Measurements from ENCODE around the gene LRCH1. TPM values are rescaled to one million over a fixed set of nuclear protein-coding genes. Genes with fewer than 3 reads are reported as not detected.

The LRCH1 gene
- total RNA-seq, 1 donor from 2014 or later: 2.9 TPM

DNA sequence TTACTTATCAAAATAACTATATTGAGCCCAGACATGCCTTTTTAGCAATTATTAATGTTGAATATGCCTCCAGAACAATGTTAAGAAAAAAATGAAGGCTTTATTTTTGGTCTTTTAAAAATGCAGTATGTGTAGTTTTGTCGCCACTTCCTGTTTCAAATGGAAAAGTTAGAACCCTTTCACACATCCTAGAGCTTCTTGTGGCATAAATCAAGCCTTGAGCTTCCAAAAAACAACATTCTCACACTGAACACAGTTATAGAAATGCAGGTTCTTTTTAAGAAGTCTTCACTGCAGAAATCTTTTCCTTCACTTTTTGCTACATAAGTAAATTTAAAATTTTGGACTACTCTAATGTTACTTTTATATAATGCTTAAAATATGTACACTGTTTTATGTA lies 135.3 kb downstream of the LRCH1 start:
- H3K36me3 ChIP-seq: no peaks in the 10 kb centered on the region
- no peak overlapping the region for H3K9ac ChIP-seq
- H3K27me3 Mint-ChIP-seq (ENCODE audit: insufficient read depth, low read depth): no peaks in the 10 kb centered on the region
- H3K9me3 ChIP-seq (ENCODE audit: low read depth): no peaks in the 10 kb centered on the region
- H3K4me2 ChIP-seq: no peak overlapping the region
- peaks cover 12% of the 10 kb centered on the region for H3K36me3 Mint-ChIP-seq
- H3F3A ChIP-seq (ENCODE audit: low read depth): peaks cover 14% of the 10 kb centered on the region
- H3K9me3 Mint-ChIP-seq: no peaks in the 10 kb centered on the region
- peaks cover 53% of the 10 kb centered on the region for H3K4me1 ChIP-seq
- H3K4me1 Mint-ChIP-seq: peaks cover 54% of the 10 kb centered on the region
- H3K27me3 ChIP-seq: no peaks in the 10 kb centered on the region
- H3K27ac Mint-ChIP-seq: no peak overlapping the region
- TF ChIP-seq EZH2 (IDR thresholded peaks at IDR 0.05): no peak
- TF ChIP-seq EZH2phosphoT487 (IDR thresholded peaks at IDR 0.05): no peak
- TF ChIP-seq, protein P1, sequence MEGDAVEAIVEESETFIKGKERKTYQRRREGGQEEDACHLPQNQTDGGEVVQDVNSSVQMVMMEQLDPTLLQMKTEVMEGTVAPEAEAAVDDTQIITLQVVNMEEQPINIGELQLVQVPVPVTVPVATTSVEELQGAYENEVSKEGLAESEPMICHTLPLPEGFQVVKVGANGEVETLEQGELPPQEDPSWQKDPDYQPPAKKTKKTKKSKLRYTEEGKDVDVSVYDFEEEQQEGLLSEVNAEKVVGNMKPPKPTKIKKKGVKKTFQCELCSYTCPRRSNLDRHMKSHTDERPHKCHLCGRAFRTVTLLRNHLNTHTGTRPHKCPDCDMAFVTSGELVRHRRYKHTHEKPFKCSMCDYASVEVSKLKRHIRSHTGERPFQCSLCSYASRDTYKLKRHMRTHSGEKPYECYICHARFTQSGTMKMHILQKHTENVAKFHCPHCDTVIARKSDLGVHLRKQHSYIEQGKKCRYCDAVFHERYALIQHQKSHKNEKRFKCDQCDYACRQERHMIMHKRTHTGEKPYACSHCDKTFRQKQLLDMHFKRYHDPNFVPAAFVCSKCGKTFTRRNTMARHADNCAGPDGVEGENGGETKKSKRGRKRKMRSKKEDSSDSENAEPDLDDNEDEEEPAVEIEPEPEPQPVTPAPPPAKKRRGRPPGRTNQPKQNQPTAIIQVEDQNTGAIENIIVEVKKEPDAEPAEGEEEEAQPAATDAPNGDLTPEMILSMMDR (IDR thresholded peaks at IDR 0.05): no peak
- no peaks in the 10 kb centered on the region for H4K20me1 ChIP-seq (ENCODE audit: low read depth)
- H3K4me3 Mint-ChIP-seq: no peak overlapping the region
- no peak overlapping the region for H2AFZ ChIP-seq (replicated peaks)
- no peak for DNase-seq (ENCODE audit: low spot score)
- H3K27ac ChIP-seq: no peak overlapping the region
- H3K4me3 ChIP-seq: no peak overlapping the region
- no peaks in the 10 kb centered on the region for H3K79me2 ChIP-seq (ENCODE audit: low read depth)

DNA sequence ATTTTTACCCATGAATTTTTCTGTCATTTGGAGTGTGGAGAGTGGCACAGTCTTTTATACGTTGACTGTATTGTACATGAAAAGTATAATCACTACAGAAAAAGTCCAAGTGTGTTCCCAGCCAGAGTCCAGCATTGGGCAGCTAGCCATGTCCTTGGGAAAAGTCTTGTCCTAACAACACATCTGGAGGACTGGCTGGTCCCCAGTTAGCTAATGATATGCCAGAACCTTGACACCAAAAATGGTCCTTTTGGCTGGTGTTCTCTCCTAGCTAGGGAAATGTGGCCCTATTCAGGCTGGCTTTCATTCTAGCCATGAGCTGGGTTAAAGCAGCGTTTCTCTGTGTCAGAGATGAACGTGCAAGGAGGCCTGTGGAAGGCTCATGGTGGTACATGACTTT lies 145.0 kb downstream of the LRCH1 start:
- TF ChIP-seq, protein P1 (IDR thresholded peaks at IDR 0.05): no peak
- no peak for TF ChIP-seq EZH2phosphoT487 (IDR thresholded peaks at IDR 0.05)
- TF ChIP-seq EZH2 (IDR thresholded peaks at IDR 0.05): no peak
- Mint-ChIP-seq H3K4me3 (no peak overlapping the region), H3K27ac (no peak overlapping the region), H3K36me3 (peaks cover 25% of the 10 kb centered on the region), H3K4me1 (no peaks in the 10 kb centered on the region), H3K9me3 (no peaks in the 10 kb centered on the region), H3K27me3 (ENCODE audit: insufficient read depth, low read depth) (no peaks in the 10 kb centered on the region)
- H3K79me2 ChIP-seq (ENCODE audit: low read depth): no peaks in the 10 kb centered on the region
- no peak overlapping the region for H3K4me3 ChIP-seq
- DNase-seq (ENCODE audit: low spot score): no peak
- H4K20me1 ChIP-seq (ENCODE audit: low read depth): no peaks in the 10 kb centered on the region
- no peaks in the 10 kb centered on the region for H3K9me3 ChIP-seq (ENCODE audit: low read depth)
- no peak overlapping the region for H3K27ac ChIP-seq
- H2AFZ ChIP-seq (replicated peaks): no peak overlapping the region
- H3K4me2 ChIP-seq: no peak overlapping the region
- H3K27me3 ChIP-seq: no peaks in the 10 kb centered on the region
- no peaks in the 10 kb centered on the region for H3K36me3 ChIP-seq
- no peaks in the 10 kb centered on the region for H3F3A ChIP-seq (ENCODE audit: low read depth)
- no peak overlapping the region for H3K9ac ChIP-seq
- H3K4me1 ChIP-seq: no peaks in the 10 kb centered on the region

DNA sequence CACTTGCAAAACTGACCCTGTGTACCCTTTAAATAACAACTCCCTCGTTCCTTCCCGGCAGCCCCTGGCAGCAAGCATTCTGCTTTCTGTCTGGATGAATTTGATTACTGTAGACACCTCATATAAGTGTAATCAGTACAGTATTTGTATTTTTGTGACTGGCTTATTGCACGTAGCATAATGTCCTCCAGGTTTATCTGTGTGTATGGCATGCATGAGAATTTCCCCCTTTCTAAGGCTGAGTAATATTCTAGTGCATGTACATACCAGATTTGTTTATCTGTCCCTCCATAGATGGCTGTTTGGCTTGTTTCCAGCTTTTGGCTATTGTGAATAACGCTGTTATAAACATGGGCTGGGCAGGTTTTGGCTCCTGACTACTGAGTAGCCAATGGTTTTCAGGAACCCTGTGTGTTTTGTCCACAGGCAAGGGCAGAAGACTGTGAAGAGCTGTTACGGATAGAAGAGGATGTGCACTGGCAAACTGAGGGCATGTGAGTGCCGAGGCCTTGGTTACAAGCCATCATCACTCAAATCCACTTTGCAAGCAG lies 146.0 kb downstream of the LRCH1 start:
- H3F3A ChIP-seq (ENCODE audit: low read depth): no peaks in the 10 kb centered on the region
- no peaks in the 10 kb centered on the region for H3K9me3 ChIP-seq (ENCODE audit: low read depth)
- no peak overlapping the region for H3K27ac ChIP-seq
- Mint-ChIP-seq H3K36me3 (peaks cover 23% of the 10 kb centered on the region), H3K27me3 (ENCODE audit: insufficient read depth, low read depth) (no peaks in the 10 kb centered on the region), H3K27ac (no peak overlapping the region), H3K9me3 (no peaks in the 10 kb centered on the region), H3K4me3 (no peak overlapping the region), H3K4me1 (no peaks in the 10 kb centered on the region)
- no peak overlapping the region for H2AFZ ChIP-seq (replicated peaks)
- H3K79me2 ChIP-seq (ENCODE audit: low read depth): no peaks in the 10 kb centered on the region
- TF ChIP-seq, protein P1 (IDR thresholded peaks at IDR 0.05): no peak
- TF ChIP-seq EZH2 (IDR thresholded peaks at IDR 0.05) (no peak), EZH2phosphoT487 (IDR thresholded peaks at IDR 0.05) (no peak)
- no peak overlapping the region for H3K4me2 ChIP-seq
- H4K20me1 ChIP-seq (ENCODE audit: low read depth): no peaks in the 10 kb centered on the region
- no peak for DNase-seq (ENCODE audit: low spot score)
- H3K4me1 ChIP-seq: no peaks in the 10 kb centered on the region
- H3K27me3 ChIP-seq: no peaks in the 10 kb centered on the region
- no peak overlapping the region for H3K9ac ChIP-seq
- no peaks in the 10 kb centered on the region for H3K36me3 ChIP-seq
- no peak overlapping the region for H3K4me3 ChIP-seq
